Measurements from ENCODE around the gene ELP5.

Gene ELP5

DNA sequence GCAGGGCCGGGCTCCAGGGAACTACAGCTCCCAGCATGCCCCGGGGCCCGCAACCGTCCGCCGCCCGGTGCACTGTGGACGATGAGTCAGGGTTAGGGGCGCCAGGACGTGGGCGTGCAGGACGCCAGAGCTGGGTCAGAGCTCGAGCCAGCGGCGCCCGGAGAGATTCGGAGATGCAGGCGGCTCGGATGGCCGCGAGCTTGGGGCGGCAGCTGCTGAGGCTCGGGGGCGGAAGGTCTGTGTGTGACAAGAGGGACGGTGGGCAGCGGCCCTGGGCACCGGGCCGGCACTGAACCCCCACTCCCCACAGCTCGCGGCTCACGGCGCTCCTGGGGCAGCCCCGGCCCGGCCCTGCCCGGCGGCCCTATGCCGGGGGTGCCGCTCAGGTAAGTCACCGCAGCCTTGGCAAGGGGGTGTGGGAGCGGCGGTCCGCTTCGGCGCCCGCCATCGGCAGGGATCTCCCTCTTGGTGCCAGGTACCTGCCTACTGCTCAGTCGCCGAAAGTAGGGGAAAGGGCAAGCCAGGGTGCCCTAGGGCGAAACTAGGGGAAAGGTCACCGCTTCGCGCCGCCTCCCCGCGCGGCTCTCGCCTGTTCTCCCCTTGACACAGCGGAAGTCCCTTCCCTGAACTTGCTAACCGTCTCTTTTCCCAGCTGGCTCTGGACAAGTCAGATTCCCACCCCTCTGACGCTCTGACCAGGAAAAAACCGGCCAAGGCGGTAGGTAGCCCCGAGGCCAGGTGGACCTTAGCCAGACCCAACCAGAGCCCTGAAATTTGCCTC lies 32.0 kb upstream of the ELP5 start, which contains the start of the genes ACADVL and DLG4 (continued):
- TF ChIP-seq ZNF23 (tag by site-specific recombination; IDR thresholded peaks at IDR 0.05; ENCODE audit: borderline replicate concordance) (no peak), GLIS1 (tag by site-specific recombination; IDR thresholded peaks at IDR 0.05) (no peak; the same call in 1 of the 2 replicates), ZNF37A (tag by site-specific recombination; IDR thresholded peaks at IDR 0.05) (no peak), ZNF561 (tag by site-specific recombination; IDR thresholded peaks at IDR 0.05; ENCODE audit: borderline replicate concordance) (peak; percentile 71; the same call in 1 of the 2 replicates), ZNF555 (tag by site-specific recombination; conservative IDR thresholded peaks at IDR 0.05) (no peak), YY1 (tag by site-specific recombination; IDR thresholded peaks at IDR 0.05) (peak; percentile 26; the same call in 1 of the 2 replicates), ZNF701 (tag by site-specific recombination; IDR thresholded peaks at IDR 0.05) (no peak), PRDM1 (tag by site-specific recombination; IDR thresholded peaks at IDR 0.05) (peak; percentile 96), ZNF600 (tag by site-specific recombination; IDR thresholded peaks at IDR 0.05) (peak; percentile 79), SP7 (tag by site-specific recombination; IDR thresholded peaks at IDR 0.05) (peak; percentile 63), ZNF324 (tag by site-specific recombination; IDR thresholded peaks at IDR 0.05) (no peak), ZNF837 (tag by site-specific recombination; IDR thresholded peaks at IDR 0.05) (no peak), ZNF433 (tag by site-specific recombination; IDR thresholded peaks at IDR 0.05; ENCODE audit: low read depth) (no peak), ZBTB20 (tag by site-specific recombination; IDR thresholded peaks at IDR 0.05) (peak; percentile 95), AEBP2 (tag by site-specific recombination; IDR thresholded peaks at IDR 0.05; ENCODE audit: borderline replicate concordance) (no peak), ZNF302 (tag by site-specific recombination; IDR thresholded peaks at IDR 0.05; ENCODE audit: low read depth) (no peak), SCRT2 (tag by site-specific recombination; IDR thresholded peaks at IDR 0.05) (no peak), ZNF785 (tag by site-specific recombination; IDR thresholded peaks at IDR 0.05) (peak; percentile 66; the same call in 1 of the 2 replicates), SP3 (tag by site-specific recombination; IDR thresholded peaks at IDR 0.05) (peak; percentile 70), TRIM28 (IDR thresholded peaks at IDR 0.05; ENCODE audit: borderline replicate concordance, low read length) (no peak), ZSCAN23 (tag by site-specific recombination; IDR thresholded peaks at IDR 0.05) (no peak), ZNF169 (tag by site-specific recombination; IDR thresholded peaks at IDR 0.05) (no peak), ZNF138 (tag by site-specific recombination; IDR thresholded peaks at IDR 0.05; ENCODE audit: borderline replicate concordance) (no peak), ZXDB (tag by site-specific recombination; IDR thresholded peaks at IDR 0.05) (0 out of 2 replicates have a peak, but pooled peaks have one; percentile 42), ZNF658 (tag by site-specific recombination; IDR thresholded peaks at IDR 0.05) (no peak), ZNF239 (tag by site-specific recombination; IDR thresholded peaks at IDR 0.05) (no peak)
- TF ChIP-seq, protein P1, sequence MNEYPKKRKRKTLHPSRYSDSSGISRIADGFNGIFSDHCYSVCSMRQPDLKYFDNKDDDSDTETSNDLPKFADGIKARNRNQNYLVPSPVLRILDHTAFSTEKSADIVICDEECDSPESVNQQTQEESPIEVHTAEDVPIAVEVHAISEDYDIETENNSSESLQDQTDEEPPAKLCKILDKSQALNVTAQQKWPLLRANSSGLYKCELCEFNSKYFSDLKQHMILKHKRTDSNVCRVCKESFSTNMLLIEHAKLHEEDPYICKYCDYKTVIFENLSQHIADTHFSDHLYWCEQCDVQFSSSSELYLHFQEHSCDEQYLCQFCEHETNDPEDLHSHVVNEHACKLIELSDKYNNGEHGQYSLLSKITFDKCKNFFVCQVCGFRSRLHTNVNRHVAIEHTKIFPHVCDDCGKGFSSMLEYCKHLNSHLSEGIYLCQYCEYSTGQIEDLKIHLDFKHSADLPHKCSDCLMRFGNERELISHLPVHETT (tag by site-specific recombination; IDR thresholded peaks at IDR 0.05): no peak
- TF ChIP-seq, protein P2, sequence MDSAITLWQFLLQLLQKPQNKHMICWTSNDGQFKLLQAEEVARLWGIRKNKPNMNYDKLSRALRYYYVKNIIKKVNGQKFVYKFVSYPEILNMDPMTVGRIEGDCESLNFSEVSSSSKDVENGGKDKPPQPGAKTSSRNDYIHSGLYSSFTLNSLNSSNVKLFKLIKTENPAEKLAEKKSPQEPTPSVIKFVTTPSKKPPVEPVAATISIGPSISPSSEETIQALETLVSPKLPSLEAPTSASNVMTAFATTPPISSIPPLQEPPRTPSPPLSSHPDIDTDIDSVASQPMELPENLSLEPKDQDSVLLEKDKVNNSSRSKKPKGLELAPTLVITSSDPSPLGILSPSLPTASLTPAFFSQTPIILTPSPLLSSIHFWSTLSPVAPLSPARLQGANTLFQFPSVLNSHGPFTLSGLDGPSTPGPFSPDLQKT (IDR thresholded peaks at IDR 0.05; ENCODE audit: borderline replicate concordance, low read depth, low read length): no peak
- TF ChIP-seq, protein P3, sequence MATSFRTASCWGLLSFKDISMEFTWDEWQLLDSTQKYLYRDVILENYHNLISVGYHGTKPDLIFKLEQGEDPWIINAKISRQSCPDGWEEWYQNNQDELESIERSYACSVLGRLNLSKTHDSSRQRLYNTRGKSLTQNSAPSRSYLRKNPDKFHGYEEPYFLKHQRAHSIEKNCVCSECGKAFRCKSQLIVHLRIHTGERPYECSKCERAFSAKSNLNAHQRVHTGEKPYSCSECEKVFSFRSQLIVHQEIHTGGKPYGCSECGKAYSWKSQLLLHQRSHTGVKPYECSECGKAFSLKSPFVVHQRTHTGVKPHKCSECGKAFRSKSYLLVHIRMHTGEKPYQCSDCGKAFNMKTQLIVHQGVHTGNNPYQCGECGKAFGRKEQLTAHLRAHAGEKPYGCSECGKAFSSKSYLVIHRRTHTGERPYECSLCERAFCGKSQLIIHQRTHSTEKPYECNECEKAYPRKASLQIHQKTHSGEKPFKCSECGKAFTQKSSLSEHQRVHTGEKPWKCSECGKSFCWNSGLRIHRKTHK (tag by site-specific recombination; IDR thresholded peaks at IDR 0.05): no peak
- TF ChIP-seq, protein P4, sequence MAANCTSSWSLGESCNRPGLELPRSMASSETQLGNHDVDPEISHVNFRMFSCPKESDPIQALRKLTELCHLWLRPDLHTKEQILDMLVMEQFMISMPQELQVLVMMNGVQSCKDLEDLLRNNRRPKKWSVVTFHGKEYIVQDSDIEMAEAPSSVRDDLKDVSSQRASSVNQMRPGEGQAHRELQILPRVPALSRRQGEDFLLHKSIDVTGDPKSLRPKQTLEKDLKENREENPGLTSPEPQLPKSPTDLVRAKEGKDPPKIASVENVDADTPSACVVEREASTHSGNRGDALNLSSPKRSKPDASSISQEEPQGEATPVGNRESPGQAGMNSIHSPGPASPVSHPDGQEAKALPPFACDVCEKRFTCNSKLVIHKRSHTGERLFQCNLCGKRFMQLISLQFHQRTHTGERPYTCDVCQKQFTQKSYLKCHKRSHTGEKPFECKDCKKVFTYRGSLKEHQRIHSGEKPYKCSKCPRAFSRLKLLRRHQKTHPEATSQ (tag by site-specific recombination; IDR thresholded peaks at IDR 0.05): peak; percentile 93
- TF ChIP-seq, protein P5, sequence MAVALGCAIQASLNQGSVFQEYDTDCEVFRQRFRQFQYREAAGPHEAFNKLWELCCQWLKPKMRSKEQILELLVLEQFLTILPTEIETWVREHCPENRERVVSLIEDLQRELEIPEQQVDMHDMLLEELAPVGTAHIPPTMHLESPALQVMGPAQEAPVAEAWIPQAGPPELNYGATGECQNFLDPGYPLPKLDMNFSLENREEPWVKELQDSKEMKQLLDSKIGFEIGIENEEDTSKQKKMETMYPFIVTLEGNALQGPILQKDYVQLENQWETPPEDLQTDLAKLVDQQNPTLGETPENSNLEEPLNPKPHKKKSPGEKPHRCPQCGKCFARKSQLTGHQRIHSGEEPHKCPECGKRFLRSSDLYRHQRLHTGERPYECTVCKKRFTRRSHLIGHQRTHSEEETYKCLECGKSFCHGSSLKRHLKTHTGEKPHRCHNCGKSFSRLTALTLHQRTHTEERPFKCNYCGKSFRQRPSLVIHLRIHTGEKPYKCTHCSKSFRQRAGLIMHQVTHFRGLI (tag by site-specific recombination; IDR thresholded peaks at IDR 0.05): no peak
